Thyroid gland (tissue), 4 donors: Measurements from ENCODE around the gene ELOVL2. TPM values are rescaled to one million over a fixed set of nuclear protein-coding genes. Genes with fewer than 3 reads are reported as not detected.

Experiments
- DNase-seq, 2 donors: peaks; one replicate each; pipeline ENCODE4 v3.0.0-alpha.2; 2019
- H3K27ac ChIP-seq, 3 donors: fragments of 200-600 bp; sonication (generic); 1 replicate in 2 of 3; 2 replicates in 1 of 3; pipeline ENCODE4 v1.5.1; 2016 to 2019; ENCODE audit warnings: mild to moderate bottlenecking in 1 of 3, moderate library complexity in 1 of 3
- H3K27me3 ChIP-seq: fragments of 200-600 bp; sonication (generic); one replicate; pipeline ENCODE4 v1.5.1; 2019
- H3K36me3 ChIP-seq, 2 donors: fragments of 200-600 bp; sonication (generic); one replicate each; pipeline ENCODE4 v1.5.1; 2016 to 2019
- H3K4me1 ChIP-seq, 2 donors: fragments of 200-600 bp; sonication (generic); one replicate each; pipeline ENCODE4 v1.5.1; 2017 to 2019
- H3K4me3 ChIP-seq, 3 donors: fragments of 200-600 bp; sonication (generic); replicated peaks in 1 of 3; 1 replicate in 2 of 3; 2 replicates in 1 of 3; pipeline ENCODE4 v1.5.1; 2016; ENCODE audit warnings: mild to moderate bottlenecking in 1 of 3
- H3K9me3 ChIP-seq: fragments of 200-600 bp; sonication (generic); one replicate; pipeline ENCODE4 v1.5.1; 2017
- POLR2A ChIP-seq, 2 donors: fragments of 450-650 bp; IDR thresholded peaks; one replicate each; pipeline ENCODE4 v1.6.1; 2017; ENCODE audit warnings: antibody characterized with exemption in 2 of 2, mild to moderate bottlenecking in 2 of 2, moderate library complexity in 1 of 2
- WGBS, 2 donors: methylation state at CpG; one replicate each; pipeline ENCODE4 v1.1.5; 2017; 5-methylcytosine and 5-hydroxymethylcytosine counted together
- intact Hi-C: fragments of 100-400 bp; cut with DNase I; formaldehyde crosslinking; loops from one replicate; pipeline ENCODE4 v1.15.1; 2023
- total RNA-seq, 4 donors: library from RNA; depleted of rRNA; stranded (reverse); fragments of >200 nt; gene quantifications; one replicate each; pipeline ENCODE4 v1.2.3, GENCODE V29; 2016
- TF ChIP-seq, protein P1 (sequence below), 6 experiments: fragments of 200-600 bp in 3 of 6; fragments of 450-650 bp in 3 of 6; sonication (generic) in 3 of 6; IDR thresholded peaks; one replicate each; pipeline ENCODE4 v1.5.1; 2016 to 2019; ENCODE audit warnings: antibody characterized with exemption in 6 of 6, mild to moderate bottlenecking in 2 of 6, inconsistent platforms in 1 of 6, moderate library complexity in 1 of 6

The ELOVL2 gene
- total RNA-seq, 4 donors from 2014 or later, result 0.27 to 1.0 (median 0.72) TPM

DNA sequence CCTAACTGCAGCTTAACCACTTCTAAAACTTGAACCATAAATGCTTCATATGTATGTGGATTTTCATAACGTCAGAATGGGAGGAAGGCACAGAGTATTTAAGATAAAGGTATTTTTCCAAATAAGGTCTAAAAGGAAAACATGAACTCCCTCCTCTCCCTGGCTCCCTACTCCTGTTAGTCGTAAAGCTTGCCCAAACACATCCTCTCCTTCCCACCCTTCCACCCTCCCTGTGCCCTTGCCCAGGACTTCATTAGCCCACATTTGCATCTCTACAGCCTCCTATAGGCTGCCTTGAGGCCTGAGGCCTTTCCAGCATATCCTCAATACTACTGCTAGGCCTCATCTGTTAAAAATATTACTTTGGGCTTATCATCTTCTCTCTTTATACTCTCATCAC, 32.4 kb upstream of the ELOVL2 start:
- Histone ChIP-seq H3K27ac (no peak overlapping the region), H3K4me1 (no peaks in the 10 kb centered on the region), H3K27me3 (no peaks in the 10 kb centered on the region), H3K4me3 (no peak overlapping the region), H3K36me3 (no peaks in the 10 kb centered on the region), H3K9me3 (no peaks in the 10 kb centered on the region)
- 86% methylated on average over 2 of the region's 2 CpGs for WGBS, 2 donors
- TF ChIP-seq, protein P1, sequence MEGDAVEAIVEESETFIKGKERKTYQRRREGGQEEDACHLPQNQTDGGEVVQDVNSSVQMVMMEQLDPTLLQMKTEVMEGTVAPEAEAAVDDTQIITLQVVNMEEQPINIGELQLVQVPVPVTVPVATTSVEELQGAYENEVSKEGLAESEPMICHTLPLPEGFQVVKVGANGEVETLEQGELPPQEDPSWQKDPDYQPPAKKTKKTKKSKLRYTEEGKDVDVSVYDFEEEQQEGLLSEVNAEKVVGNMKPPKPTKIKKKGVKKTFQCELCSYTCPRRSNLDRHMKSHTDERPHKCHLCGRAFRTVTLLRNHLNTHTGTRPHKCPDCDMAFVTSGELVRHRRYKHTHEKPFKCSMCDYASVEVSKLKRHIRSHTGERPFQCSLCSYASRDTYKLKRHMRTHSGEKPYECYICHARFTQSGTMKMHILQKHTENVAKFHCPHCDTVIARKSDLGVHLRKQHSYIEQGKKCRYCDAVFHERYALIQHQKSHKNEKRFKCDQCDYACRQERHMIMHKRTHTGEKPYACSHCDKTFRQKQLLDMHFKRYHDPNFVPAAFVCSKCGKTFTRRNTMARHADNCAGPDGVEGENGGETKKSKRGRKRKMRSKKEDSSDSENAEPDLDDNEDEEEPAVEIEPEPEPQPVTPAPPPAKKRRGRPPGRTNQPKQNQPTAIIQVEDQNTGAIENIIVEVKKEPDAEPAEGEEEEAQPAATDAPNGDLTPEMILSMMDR (IDR thresholded peaks at IDR 0.05), result no peak
- TF ChIP-seq POLR2A (IDR thresholded peaks at IDR 0.05), result no peak
- DNase-seq, result no peak
- intact Hi-C loops, result no loop called here

DNA sequence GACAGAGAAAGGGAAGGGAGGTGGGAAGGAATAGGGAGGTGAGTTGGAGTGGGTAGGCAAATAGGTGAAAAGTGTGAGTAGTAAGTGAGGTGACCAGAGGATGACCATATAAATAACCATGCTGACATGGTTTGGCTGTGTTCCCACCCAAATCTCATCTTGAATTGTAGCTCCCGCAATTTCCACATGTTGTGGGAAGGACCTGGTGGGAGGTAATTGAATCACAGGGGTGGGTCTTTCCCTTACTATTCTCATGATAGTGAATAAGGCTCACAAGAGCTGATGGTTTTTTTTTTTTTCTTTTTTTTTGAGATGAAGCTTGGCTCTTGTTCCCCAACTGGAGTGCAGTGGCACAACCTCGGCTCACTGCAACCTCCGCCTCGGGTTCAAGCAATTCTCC, 28.0 kb upstream of the ELOVL2 start:
- H3K4me1 ChIP-seq, result no peaks in the 10 kb centered on the region
- DNase-seq, result no peak
- no peak overlapping the region for H3K4me3 ChIP-seq
- no peaks in the 10 kb centered on the region for H3K27me3 ChIP-seq
- intact Hi-C loops, result no loop called here
- WGBS, 2 donors, result 90 to 95% methylated on average over 4 of the region's 4 CpGs
- no peak overlapping the region for H3K27ac ChIP-seq
- no peak for TF ChIP-seq POLR2A (IDR thresholded peaks at IDR 0.05)
- TF ChIP-seq, protein P1 (IDR thresholded peaks at IDR 0.05), result no peak
- H3K9me3 ChIP-seq, result no peaks in the 10 kb centered on the region
- H3K36me3 ChIP-seq, result no peaks in the 10 kb centered on the region

DNA sequence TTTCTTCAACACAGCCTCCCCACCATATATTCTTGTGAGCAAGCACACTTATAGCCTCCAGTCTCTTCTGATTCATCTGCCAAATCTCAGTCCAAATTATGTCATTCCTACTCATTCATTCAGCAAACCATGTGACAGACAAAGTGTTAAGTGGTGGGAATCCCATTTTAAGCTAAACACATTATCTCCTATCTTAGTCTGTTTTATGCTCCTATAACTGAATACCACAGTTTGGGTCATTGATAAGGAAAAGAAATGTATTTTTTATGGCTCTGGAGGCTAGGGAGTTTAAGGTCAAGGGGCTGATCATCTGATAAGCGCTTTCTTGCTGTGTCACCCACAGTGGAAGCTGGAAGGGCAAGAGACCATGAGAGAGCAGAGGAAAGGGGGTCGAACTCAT, 25.7 kb upstream of the ELOVL2 start:
- Histone ChIP-seq H3K36me3 (no peaks in the 10 kb centered on the region), H3K27ac (no peak overlapping the region), H3K9me3 (no peaks in the 10 kb centered on the region), H3K4me1 (no peaks in the 10 kb centered on the region), H3K27me3 (no peaks in the 10 kb centered on the region), H3K4me3 (no peak overlapping the region)
- 56 to 71% methylated on average over 2 of the region's 2 CpGs for WGBS, 2 donors
- TF ChIP-seq, protein P1 (IDR thresholded peaks at IDR 0.05), result no peak
- TF ChIP-seq POLR2A (IDR thresholded peaks at IDR 0.05), result no peak
- no peak for DNase-seq
- intact Hi-C loops, result loop anchor here (5.0 kb wide), 1 partner anchor 117 kb away; no protein-coding TSS in a partner anchor

DNA sequence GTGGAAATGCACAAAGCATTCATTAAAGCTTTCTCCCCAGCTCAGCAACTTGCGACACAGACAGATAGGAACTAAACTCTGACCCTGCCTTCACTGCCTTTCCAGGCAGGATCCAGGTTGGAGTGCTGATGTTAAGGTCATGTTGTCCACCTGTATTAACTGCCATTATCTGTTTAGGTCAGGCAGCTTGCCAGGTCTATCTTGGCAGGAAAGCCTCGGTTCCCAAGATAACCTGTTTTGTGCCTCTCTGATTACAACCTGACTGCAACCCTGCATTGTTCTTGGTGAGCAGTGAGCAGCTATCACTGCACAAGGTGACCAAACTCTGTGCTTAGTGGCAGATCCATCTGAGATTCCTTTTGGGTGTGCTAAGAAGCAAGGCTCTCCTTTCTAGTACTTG, 23.2 kb upstream of the ELOVL2 start:
- no peaks in the 10 kb centered on the region for H3K4me1 ChIP-seq
- no peak for TF ChIP-seq POLR2A (IDR thresholded peaks at IDR 0.05)
- TF ChIP-seq, protein P1 (IDR thresholded peaks at IDR 0.05), result no peak
- intact Hi-C loops, result loop anchor here (5.0 kb wide), 1 partner anchor 115 kb away; no protein-coding TSS in a partner anchor

DNA sequence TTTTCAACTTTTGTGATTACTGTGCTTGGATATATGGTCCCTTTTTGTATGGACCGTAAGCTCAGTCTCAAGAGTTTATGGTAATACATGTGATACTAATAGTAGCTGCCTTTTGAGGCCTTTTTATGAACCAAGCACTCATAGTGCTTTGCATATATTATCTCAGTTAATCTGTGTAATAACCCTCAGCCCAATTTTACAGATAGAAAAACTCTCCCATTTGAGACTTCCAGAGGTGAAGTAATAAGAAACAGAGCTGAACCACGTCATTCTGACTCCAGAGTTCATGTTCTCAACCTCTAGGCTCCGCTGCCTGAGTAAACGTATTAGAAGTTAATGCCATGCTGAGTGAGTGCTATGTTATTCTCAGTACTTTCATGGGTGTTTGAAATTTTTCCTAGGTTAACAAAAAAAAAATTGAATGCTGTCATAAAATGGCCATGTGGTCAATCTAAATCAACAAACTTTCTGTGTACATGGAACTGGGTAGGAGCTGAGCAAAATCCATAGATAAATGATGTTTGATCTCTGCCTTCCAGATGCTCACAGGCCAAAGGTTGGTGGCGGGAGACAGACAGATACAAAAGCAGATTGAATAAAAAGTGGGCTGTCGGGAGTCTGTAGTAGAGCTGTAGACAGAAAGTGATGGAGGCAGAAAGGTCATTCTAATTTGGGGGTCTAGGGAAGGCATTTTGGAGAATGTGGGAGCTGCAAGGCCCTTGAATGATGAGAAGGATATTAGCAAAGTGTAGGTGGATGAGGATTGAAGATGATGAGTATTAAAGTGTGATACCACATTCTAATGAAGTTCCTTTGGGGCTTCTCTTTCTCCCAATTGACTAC, 22.6 kb upstream of the ELOVL2 start:
- H3K36me3 ChIP-seq, result no peaks in the 10 kb centered on the region
- H3K4me3 ChIP-seq, result no peak overlapping the region
- TF ChIP-seq, protein P1 (IDR thresholded peaks at IDR 0.05), result no peak
- TF ChIP-seq POLR2A (IDR thresholded peaks at IDR 0.05), result no peak
- H3K27me3 ChIP-seq, result no peaks in the 10 kb centered on the region
- DNase-seq, result no peak
- H3K9me3 ChIP-seq, result no peaks in the 10 kb centered on the region
- intact Hi-C loops, result loop anchor here (5.0 kb wide), 1 partner anchor 114 kb away; no protein-coding TSS in a partner anchor
- H3K27ac ChIP-seq, result no peak overlapping the region
- H3K4me1 ChIP-seq, result no peaks in the 10 kb centered on the region
- WGBS, 2 donors, result 92% methylated on average over 6 of the region's 6 CpGs

More for the DNA sequence above, 23.2 kb upstream of the ELOVL2 start:
- no peaks in the 10 kb centered on the region for H3K9me3 ChIP-seq
- no peaks in the 10 kb centered on the region for H3K27me3 ChIP-seq
- 52 to 53% methylated on average over 2 of the region's 2 CpGs for WGBS, 2 donors
- H3K4me3 ChIP-seq, result no peak overlapping the region
- H3K36me3 ChIP-seq, result no peaks in the 10 kb centered on the region
- H3K27ac ChIP-seq, result no peak overlapping the region
- no peak for DNase-seq
